MCF 10A (cell line): ENCODE results near the gene VAT1. TPM values are rescaled to one million over a fixed set of nuclear protein-coding genes. Genes with fewer than 3 reads are reported as not detected.
A peak's percentile ranks its signal among the peaks of the same experiment; 100 is the strongest.
"Not testable (repeated sequence)": the region's sequence is repeated elsewhere in the genome, so short reads cannot be mapped to it uniquely, and the experiment has no call there.

Experiments used
- BruUV-seq: library from RNA; stranded (reverse); fragments of 400-500 nt; replicated peaks from 2 replicates; lab custom pipeline; 2021; lab: Mats Ljungman, UMichigan
- CTCF ChIA-PET: fragments of 300-600 bp; sonication (Branson Sonifier 250); formaldehyde crosslinking; extraction: SDS; loops from one replicate; lab custom pipeline; 2021; ENCODE audit warnings: antibody characterized with exemption, inconsistent platforms; lab: Yijun Ruan, JAX
- POLR2A ChIA-PET: fragments of 300-600, 350-650 bp; sonication (Branson Sonifier 250); formaldehyde crosslinking; extraction: SDS; loops from one replicate; lab custom pipeline; 2020; ENCODE audit warnings: antibody characterized with exemption, inconsistent platforms; lab: Yijun Ruan, JAX
- DNase-seq: peaks from one replicate; pipeline ENCODE4 v3.0.0-alpha.2; 2018; ENCODE audit not compliant: unreplicated experiment
- H3K27ac Mint-ChIP-seq: one replicate; pipeline ENCODE4 v1.8.0; 2022; ENCODE audit warnings: mild to moderate bottlenecking, low read depth, mixed read lengths; ENCODE audit not compliant: unreplicated experiment
- H3K27me3 Mint-ChIP-seq: one replicate; pipeline ENCODE4 v1.8.0; 2022; ENCODE audit warnings: mixed read lengths; ENCODE audit not compliant: insufficient read depth, unreplicated experiment
- H3K36me3 Mint-ChIP-seq: one replicate; pipeline ENCODE4 v1.8.0; 2022; ENCODE audit warnings: mild to moderate bottlenecking, moderate library complexity, mixed read lengths; ENCODE audit not compliant: insufficient read depth, unreplicated experiment
- H3K4me1 Mint-ChIP-seq: one replicate; pipeline ENCODE4 v1.8.0; 2022; ENCODE audit warnings: mixed read lengths; ENCODE audit not compliant: insufficient read depth, unreplicated experiment
- H3K4me3 Mint-ChIP-seq: one replicate; pipeline ENCODE4 v1.8.0; 2022; ENCODE audit warnings: mild to moderate bottlenecking, moderate library complexity, mixed read lengths; ENCODE audit not compliant: unreplicated experiment
- H3K9me3 Mint-ChIP-seq: one replicate; pipeline ENCODE4 v1.8.0; 2022; ENCODE audit warnings: mixed read lengths; ENCODE audit not compliant: unreplicated experiment
- intact Hi-C: fragments of 100-400 bp; cut with micrococcal nuclease; formaldehyde crosslinking; loops from 2 replicates; pipeline ENCODE4 v1.14.1; 2022
- total RNA-seq: library from RNA; stranded (reverse); gene quantifications from 2 replicates; pipeline ENCODE4 v1.2.3, GENCODE V29; 2022
- TF ChIP-seq, protein P1 (sequence below): fragments of 200-600 bp; IDR thresholded peaks from one replicate; pipeline ENCODE4 v1.8.0; 2022; ENCODE audit warnings: antibody characterized with exemption, mild to moderate bottlenecking; ENCODE audit not compliant: unreplicated experiment

VAT1 gene
- total RNA-seq, 1 experiment from 2014 or later: 61.0 TPM

DNA sequence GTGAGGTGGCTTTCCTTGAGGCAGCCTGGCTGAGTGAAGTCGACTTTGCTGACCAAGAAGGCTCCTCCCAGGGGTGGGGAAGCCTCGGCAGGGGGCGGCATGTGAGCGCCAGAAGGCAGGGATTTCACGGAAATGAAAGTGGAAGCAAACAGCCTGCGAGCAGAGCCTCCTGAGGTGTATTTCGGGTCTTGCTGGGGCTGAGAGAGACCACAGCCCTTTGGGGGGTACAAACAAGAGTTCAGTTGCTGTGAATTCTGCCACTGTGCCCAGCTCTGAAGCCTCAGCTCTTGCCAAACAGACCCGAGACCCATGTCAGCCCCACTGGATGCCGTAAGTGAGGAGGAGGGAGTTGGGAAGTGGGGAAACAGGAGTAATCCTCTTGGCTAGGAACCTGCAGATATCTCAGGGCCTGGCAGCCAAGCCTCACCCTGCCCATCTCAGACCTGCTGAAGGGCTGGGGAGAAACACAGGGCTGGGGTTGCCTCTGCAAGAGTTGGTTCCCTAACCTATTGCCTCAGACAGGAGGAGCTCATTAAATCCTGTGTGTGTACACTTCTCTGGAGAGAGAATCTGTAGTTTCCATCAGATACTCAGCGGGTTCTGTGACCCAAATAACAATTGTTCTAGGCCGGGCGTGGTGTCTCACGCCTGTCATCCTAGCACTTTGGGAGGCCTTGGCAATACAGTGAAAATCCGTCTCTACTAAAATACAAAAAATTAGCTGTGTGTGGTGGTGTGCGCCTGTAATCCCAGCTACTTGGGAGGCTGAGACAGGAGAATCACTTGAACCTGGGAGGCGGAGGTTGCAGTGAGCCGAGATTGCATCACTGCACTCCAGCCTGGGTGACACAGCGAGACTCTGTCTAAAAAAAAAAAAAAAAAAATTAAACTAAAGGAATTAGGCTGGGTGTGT lies 15.3 kb downstream of the VAT1 start, which contains the start of gene IFI35:
Gene IFI35, plus strand, starts transcription at position 146 of the 913 bp plus-strand sequence. Its CDS starts 164 bp downstream, at position 310.
- Mint-ChIP-seq H3K36me3 (peaks cover 34% of the 10 kb centered on the region), H3K4me1 (peaks cover 11% of the 10 kb centered on the region), H3K27me3 (no peaks in the 10 kb centered on the region), H3K27ac (peak within 1 kb of the TSS; percentile 98), H3K4me3 (peak within 1 kb of the TSS; percentile 96), H3K9me3 (no peaks in the 10 kb centered on the region)
- ChIA-PET CTCF (interaction anchor here (1.0 kb wide), 1 partner anchor 12 kb away, joined by 3 read pairs; no protein-coding TSS in a partner anchor), POLR2A (interaction anchor here (0.6 to 3.4 kb wide), 12 partner anchors 9 to 412 kb away, joined by 3 to 37 read pairs (median 4); partner anchors contain the start of genes BECN1, NBR1, RND2 and RPL27)
- intact Hi-C loops: loop anchor here (5.0 kb wide), 1 partner anchor 165 kb away; the partner anchor contains the start of gene NBR1
- TF ChIP-seq, protein P1, sequence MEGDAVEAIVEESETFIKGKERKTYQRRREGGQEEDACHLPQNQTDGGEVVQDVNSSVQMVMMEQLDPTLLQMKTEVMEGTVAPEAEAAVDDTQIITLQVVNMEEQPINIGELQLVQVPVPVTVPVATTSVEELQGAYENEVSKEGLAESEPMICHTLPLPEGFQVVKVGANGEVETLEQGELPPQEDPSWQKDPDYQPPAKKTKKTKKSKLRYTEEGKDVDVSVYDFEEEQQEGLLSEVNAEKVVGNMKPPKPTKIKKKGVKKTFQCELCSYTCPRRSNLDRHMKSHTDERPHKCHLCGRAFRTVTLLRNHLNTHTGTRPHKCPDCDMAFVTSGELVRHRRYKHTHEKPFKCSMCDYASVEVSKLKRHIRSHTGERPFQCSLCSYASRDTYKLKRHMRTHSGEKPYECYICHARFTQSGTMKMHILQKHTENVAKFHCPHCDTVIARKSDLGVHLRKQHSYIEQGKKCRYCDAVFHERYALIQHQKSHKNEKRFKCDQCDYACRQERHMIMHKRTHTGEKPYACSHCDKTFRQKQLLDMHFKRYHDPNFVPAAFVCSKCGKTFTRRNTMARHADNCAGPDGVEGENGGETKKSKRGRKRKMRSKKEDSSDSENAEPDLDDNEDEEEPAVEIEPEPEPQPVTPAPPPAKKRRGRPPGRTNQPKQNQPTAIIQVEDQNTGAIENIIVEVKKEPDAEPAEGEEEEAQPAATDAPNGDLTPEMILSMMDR: no peak
- no TSS peak for BruUV-seq
- peak; percentile 86 for DNase-seq

DNA sequence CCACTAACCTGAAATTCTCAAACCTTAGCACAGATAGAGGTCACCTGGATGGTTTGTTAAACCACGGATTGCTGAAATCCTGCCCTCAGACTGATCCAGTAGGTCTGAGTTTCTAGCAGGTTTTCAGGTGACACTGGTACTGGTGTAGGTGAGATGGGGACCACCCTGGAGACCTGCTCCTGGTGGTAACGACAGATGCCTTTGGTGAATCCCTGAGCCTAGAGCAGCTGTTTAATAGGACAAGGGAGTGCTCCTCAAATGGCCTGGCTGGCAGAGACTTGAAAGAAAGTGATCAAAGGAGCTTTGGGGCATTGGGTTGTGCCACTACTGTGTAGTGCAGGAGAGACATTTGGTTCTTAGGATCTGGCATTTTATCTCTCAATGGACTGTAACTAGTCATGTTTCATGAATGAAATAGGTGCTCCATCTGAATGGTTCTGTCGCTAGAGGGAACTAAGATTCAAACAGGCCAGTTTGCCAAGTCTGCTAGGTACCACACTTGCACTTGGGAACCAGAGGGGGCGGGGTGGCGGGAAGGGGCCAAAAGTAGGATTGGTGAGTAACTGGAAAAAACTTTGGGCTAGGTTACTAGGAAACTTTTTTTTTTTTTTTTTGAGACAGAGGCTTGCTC lies 18.5 kb downstream of the VAT1 start:
- intact Hi-C loops: no loop called here
- Mint-ChIP-seq H3K36me3 (peaks cover 67% of the 10 kb centered on the region), H3K4me3 (no peak overlapping the region), H3K27ac (peak overlapping the region; percentile 35), H3K4me1 (peaks cover 18% of the 10 kb centered on the region), H3K9me3 (no peaks in the 10 kb centered on the region), H3K27me3 (no peaks in the 10 kb centered on the region)
- BruUV-seq: no TSS peak
- TF ChIP-seq, protein P1: no peak
- CTCF ChIA-PET: no interaction called here
- DNase-seq: peak; percentile 82
- POLR2A ChIA-PET: interaction anchor here (0.6 to 1.4 kb wide), 2 partner anchors 78 to 168 kb away, joined by 3 read pairs; no protein-coding TSS in a partner anchor

DNA sequence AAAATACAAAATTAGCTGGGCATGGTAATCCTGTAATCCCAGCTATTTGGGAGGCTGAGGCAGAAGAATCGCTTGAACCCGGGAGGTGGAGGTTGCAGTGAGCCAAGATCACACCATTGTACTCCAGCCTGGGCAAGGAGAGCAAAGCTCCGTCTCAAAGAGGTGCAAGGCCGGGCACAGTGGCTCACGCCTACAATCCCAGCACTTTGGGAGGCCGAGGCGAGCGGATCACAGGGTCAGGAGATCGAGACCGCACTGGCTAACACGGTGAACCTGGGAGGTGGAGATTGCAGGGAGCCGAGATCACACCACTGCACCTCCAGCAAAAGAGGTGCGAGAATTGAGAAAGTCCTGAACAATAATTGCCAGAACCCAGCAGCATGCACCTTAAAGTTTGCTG lies 21.3 kb downstream of the VAT1 start:
- H3K27ac Mint-ChIP-seq, H3K9me3 Mint-ChIP-seq, H3K27me3 Mint-ChIP-seq, intact Hi-C loops, BruUV-seq: not testable (repeated sequence)
- POLR2A ChIA-PET: interaction anchor here (0.6 to 2.2 kb wide), 8 partner anchors 10 to 418 kb away, joined by 3 to 20 read pairs (median 4); partner anchors contain the start of genes RUNDC1 and VAT1
- CTCF ChIA-PET: interaction anchor here (1.0 to 1.4 kb wide), 2 partner anchors 32 to 158 kb away, joined by 4 to 6 read pairs; no protein-coding TSS in a partner anchor
- Mint-ChIP-seq H3K4me1 (peaks cover 23% of the 10 kb centered on the region), H3K4me3 (peak overlapping the region; percentile 65), H3K36me3 (peaks cover 73% of the 10 kb centered on the region)
- DNase-seq: peak; percentile 9

DNA sequence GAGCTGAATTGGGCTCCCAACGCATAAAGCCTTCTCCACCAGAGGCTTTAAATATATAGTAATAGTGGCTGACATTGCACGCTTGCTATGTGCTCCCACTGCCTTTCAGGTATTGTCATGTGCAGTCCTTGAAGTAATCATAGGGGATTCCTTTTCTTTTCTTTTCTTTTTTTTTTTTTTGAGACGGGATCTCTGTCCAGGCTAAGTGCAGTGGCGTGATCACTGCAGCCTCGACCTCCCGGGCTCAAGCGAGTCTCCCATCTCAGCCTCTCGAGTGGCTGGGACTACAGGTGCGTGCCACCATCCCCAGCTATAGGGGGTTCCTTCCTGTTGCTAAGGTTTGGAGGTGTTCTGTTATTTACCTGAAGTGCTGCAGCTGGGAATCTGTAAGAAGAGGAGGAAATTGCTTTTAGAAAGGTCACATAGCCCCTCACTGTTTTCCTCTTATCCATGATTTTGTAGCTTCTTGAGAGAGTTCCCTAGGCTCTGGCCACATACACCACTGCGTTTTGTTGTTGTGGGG lies 23.1 kb downstream of the VAT1 start:
- peaks cover 68% of the 10 kb centered on the region for H3K36me3 Mint-ChIP-seq
- no peaks in the 10 kb centered on the region for H3K27me3 Mint-ChIP-seq
- intact Hi-C loops: no loop called here
- peak overlapping the region; percentile 96 for H3K27ac Mint-ChIP-seq
- no peak for DNase-seq
- no peaks in the 10 kb centered on the region for H3K9me3 Mint-ChIP-seq
- peaks cover 23% of the 10 kb centered on the region for H3K4me1 Mint-ChIP-seq
- TF ChIP-seq, protein P1: no peak
- H3K4me3 Mint-ChIP-seq: peak overlapping the region; percentile 95
- ChIA-PET CTCF (interaction anchor here (0.7 to 1.9 kb wide), 2 partner anchors 175 to 485 kb away, joined by 3 to 7 read pairs; partner anchors contain the start of genes BECN1 and DHX8), POLR2A (interaction anchor here (0.6 to 3.6 kb wide), 16 partner anchors 7 to 1080 kb away, joined by 3 to 58 read pairs (median 22); partner anchors contain the start of genes AARSD1, ACLY, BECN1 and BRCA1)
- BruUV-seq: no TSS peak
